ENCODE results near the gene TTC9B. TPM values are rescaled to one million over a fixed set of nuclear protein-coding genes. Genes with fewer than 3 reads are reported as not detected.
"Not testable (repeated sequence)": the region's sequence is repeated elsewhere in the genome, so short reads cannot be mapped to it uniquely, and the experiment has no call there.

The TTC9B gene
- total RNA-seq, 1 donor = not detected

DNA sequence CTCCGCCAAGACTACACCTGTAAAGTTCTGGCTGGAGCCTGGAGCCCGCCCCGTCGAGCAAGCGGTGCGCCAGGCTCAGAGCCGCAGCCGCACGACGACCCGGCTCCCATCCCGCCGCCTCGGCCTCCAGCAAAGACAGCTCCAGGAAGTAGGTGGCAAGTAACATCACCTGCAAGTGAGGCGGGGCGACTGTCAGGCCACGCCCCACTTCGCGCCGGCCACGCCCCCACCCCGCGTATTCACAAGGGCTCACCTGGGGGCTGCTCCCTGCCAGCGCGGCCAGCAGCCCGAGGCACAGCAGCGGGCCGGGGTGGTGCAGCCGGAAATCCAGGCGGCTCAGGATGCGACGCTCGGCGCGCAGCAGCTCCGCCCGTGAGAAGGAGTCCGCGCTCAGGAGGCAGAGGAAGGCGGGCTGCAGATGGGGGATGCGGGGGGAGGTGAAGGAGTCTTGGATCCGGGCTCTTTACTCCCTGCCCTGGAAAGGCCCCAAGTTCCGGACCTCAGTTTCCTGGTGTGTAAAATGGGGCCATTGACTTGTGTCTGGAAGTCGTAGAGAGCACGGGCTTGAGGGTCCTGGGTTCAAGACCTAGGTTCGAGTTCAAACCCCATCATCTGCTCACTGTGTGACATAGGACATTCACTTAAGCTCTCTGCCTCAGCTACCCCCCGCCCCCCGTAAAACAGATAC lies 5.1 kb upstream of the TTC9B start:
- DNase-seq (ENCODE audit: low read depth) = no peak

DNA sequence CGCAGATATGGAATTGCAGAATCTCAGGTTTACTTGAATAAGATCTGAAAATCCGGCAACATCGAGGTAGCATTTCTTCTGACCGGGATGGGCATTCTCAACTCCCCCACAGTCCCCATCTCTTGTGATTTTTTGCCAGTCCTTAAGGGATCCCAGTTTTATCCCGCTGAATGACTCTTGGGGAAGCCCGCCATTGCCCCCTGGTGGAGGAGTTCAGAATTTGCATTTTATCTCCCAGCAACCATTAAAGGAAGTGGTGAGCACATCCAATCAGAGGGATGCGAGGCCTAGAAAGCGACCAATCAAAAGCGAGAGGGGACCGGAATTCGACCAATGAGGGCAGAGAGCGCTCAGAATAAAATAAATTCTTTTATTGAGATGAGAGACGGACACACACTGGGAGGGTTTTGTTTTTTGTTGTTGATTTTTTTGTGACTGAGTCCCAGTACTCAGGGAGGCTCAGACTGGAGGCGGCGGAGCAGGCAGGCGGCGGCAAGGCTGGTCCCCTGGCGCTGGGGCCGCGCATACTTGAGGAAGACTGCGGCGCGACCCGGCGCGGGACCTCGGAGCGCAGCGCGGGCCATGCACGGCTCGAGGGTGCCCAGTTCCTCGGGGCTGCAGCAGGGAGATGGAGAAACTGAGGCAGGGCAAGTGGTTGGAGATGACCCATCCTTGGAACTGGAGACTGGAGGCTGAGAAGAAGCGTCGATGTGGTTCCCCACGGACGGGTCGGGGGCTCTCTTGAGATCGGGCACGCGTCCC lies 3.9 kb upstream of the TTC9B start:
- TF ChIP-seq, protein P1, sequence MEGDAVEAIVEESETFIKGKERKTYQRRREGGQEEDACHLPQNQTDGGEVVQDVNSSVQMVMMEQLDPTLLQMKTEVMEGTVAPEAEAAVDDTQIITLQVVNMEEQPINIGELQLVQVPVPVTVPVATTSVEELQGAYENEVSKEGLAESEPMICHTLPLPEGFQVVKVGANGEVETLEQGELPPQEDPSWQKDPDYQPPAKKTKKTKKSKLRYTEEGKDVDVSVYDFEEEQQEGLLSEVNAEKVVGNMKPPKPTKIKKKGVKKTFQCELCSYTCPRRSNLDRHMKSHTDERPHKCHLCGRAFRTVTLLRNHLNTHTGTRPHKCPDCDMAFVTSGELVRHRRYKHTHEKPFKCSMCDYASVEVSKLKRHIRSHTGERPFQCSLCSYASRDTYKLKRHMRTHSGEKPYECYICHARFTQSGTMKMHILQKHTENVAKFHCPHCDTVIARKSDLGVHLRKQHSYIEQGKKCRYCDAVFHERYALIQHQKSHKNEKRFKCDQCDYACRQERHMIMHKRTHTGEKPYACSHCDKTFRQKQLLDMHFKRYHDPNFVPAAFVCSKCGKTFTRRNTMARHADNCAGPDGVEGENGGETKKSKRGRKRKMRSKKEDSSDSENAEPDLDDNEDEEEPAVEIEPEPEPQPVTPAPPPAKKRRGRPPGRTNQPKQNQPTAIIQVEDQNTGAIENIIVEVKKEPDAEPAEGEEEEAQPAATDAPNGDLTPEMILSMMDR (IDR thresholded peaks at IDR 0.05; ENCODE audit: insufficient read depth, low read length) = peak; percentile 89
- no peak overlapping the region for H3K4me3 ChIP-seq (ENCODE audit: low read depth, low read length)
- DNase-seq (ENCODE audit: low read depth) = peak; percentile 95

More for the DNA sequence above, 5.1 kb upstream of the TTC9B start:
- TF ChIP-seq, protein P1 (IDR thresholded peaks at IDR 0.05; ENCODE audit: insufficient read depth, low read length) = no peak
- no peak overlapping the region for H3K4me3 ChIP-seq (ENCODE audit: low read depth, low read length)

DNA sequence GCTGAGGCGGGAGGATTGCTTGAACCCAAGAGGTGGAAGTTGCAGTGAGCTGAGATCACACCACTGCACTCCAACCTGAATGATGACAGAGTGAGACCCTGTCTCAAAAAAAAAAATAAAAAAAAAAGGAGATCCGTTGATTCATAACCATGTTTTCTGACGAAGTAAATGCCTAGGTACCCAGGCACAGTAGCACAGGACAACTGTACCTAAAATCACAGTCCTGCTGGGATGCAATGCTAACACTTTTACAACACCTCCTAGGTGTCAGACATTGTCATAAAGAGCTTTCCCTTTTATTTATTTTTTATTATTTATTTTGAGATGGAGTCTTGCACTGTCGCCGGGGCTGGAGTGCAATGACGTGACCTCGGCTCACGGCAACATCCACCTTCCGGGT lies 2.5 kb upstream of the TTC9B start:
- no peak overlapping the region for H3K4me3 ChIP-seq (ENCODE audit: low read depth, low read length)
- TF ChIP-seq, protein P1 (IDR thresholded peaks at IDR 0.05; ENCODE audit: insufficient read depth, low read length) = no peak
- no peak for DNase-seq (ENCODE audit: low read depth)

DNA sequence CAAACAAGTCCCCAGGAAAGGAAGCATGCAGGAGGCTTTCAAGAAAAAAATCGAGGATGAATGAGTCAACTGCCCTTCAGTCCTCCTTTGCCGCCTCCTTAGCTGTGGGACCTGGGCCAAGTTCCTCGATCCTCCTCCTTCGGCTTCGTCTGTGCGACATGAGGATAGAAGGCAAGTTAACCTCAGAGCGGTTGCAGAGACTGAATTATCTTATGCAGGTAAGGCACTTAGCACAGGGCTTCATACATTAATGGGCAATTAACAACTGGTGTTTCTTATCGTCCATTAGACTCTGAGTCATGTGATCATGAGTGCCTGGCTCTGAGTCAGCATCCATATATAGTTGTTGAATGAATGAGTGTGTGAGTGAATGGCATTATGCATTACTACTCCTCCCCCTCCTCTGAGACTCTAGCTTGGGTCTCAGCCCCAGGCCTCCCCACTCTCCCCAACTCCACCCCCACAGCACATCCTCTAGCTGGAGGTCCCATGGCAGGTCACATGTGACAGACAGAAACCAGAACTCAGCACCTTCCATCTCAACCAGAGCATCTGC lies 1.6 kb upstream of the TTC9B start:
- peak overlapping the region; percentile 43 for H3K4me3 ChIP-seq (ENCODE audit: low read depth, low read length)
- TF ChIP-seq, protein P1 (IDR thresholded peaks at IDR 0.05; ENCODE audit: insufficient read depth, low read length) = no peak
- DNase-seq (ENCODE audit: low read depth) = peak; percentile 70

DNA sequence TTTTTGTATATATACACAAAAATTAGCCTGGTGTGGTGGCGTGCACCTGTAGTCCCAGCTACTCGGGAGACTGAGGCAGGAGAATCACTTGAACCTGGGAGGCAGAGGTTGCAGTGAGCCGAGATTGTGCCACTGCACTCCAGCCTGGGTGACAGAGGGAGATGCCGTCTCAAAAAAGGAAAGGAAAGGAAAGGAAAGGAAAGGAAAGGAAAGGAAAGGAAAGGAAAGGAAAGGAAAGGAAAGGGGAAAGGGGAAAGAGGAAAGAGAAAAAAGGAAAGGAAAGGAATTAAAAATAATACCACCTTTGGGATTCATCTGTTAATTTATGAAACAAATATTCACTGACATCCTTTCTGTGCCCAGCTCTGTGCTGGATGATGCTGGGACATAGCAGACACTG lies 845 bp upstream of the TTC9B start:
- not testable (repeated sequence) for DNase-seq (ENCODE audit: low read depth); H3K4me3 ChIP-seq (ENCODE audit: low read depth, low read length)

DNA sequence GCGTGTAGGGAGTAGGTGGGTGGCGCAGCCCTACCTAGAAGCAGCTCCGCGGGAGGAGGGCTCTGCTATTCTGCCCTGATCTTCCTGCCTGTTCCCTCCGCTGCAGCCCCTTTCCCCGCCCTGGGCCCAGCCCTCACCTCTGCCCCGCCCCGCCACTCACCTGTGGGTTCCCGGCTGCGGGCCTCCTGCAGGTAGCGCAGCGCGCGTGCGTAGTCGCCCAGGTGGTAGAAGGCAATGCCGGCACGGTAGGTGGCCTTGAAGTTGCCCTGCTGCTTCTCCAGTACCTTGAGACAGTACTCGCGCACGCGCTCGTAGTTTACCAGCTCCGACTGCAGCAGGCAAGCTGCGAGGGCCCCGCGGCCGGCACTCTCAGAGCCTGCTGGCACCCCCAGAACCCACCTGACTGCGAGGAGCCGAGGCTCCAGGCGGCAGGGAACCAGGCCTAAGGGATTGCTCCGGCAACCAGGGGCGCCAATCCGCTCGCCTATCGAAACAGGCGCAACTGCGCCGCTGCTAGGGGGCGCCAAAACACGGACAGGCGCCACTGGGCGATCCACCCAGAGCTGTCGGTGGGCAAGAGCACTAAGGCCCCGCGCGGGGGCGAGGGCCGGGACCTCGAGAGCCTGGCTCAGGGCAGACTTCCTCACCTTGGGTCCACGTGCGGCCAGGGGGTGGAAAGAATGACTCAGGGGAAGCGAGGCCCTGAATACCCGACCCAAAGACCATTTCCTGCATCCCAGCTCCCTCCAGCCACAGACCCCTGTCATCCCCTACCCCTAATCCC lies 965 bp downstream of the TTC9B start:
- DNase-seq (ENCODE audit: low read depth) = no peak
- TF ChIP-seq, protein P1 (IDR thresholded peaks at IDR 0.05; ENCODE audit: insufficient read depth, low read length) = peak; percentile 30
- H3K4me3 ChIP-seq (ENCODE audit: low read depth, low read length) = no peak overlapping the region

DNA sequence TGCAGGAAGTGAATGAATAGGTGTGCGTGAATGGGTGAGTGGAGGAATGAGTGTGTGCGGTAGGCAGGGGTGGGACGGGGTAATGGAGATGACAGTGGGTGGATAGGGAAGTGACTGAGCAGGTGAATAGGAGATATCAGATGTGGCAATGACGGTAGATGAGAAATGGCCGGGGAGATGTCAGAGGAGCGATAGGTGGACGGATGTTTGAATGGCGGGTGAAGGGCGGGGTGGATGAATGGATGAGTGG lies 1.5 kb downstream of the TTC9B start:
- TF ChIP-seq, protein P1 (IDR thresholded peaks at IDR 0.05; ENCODE audit: insufficient read depth, low read length) = no peak

More for the DNA sequence above, 1.5 kb downstream of the TTC9B start:
- no peak overlapping the region for H3K4me3 ChIP-seq (ENCODE audit: low read depth, low read length)
- DNase-seq (ENCODE audit: low read depth) = no peak

Data from fibroblast of the aortic adventitia (primary cell).